AG04450 (cell line): ENCODE measurements around the gene STRA6. TPM values are rescaled to one million over a fixed set of nuclear protein-coding genes. Genes with fewer than 3 reads are reported as not detected.

Source experiments
- CTCF ChIA-PET: fragments of 300-600, 350-600 bp; formaldehyde crosslinking; extraction: SDS; loops from one replicate; lab custom pipeline; 2022; ENCODE audit warnings: antibody characterized with exemption, inconsistent platforms; lab: Charles Lee
- POLR2A ChIA-PET: fragments of 350-600 bp; formaldehyde crosslinking; extraction: SDS; loops from one replicate; lab custom pipeline; 2021; ENCODE audit warnings: antibody characterized with exemption, inconsistent platforms; lab: Yijun Ruan, JAX
- DNase-seq: peaks from one replicate; pipeline ENCODE4 v3.0.0-alpha.2; 2011; ENCODE audit warnings: low read depth, low spot score
- H3K27ac ChIP-seq: one replicate; pipeline ENCODE4 v1.5.1; 2012; ENCODE audit warnings: low read depth, low read length, control low read depth
- H3K27me3 ChIP-seq: one replicate; pipeline ENCODE4 v1.6.0; 2012; ENCODE audit warnings: low read length; ENCODE audit not compliant: control insufficient read depth, insufficient read depth
- H3K4me3 ChIP-seq: 2 replicates; pipeline ENCODE4 v1.5.1; 2011; ENCODE audit warnings: mild to moderate bottlenecking, low read depth, low read length, control low read depth
- H3K9me3 ChIP-seq: 2 replicates; pipeline ENCODE4 v1.5.1; 2012; ENCODE audit warnings: low read length; ENCODE audit not compliant: control insufficient read depth, insufficient read depth
- CTCF ChIP-seq: IDR thresholded peaks from 2 replicates; pipeline ENCODE4 v1.5.1; 2011; ENCODE audit warnings: low read depth, low read length, control low read depth, inconsistent platforms
- polyA plus RNA-seq: library from polyadenylated mRNA; depleted of rRNA; stranded (reverse); fragments of >200 nt; gene quantifications from 2 replicates; pipeline ENCODE4 v1.2.3, GENCODE V29; 2011

STRA6 gene
- polyA plus RNA-seq, 1 experiment = 0.12 TPM

- no peak overlapping the region for H3K27ac ChIP-seq
- CTCF ChIA-PET = no interaction called here
These were observed 44.4 kb downstream of the STRA6 start for GRCh38 chr15:74157868-74158827.

GRCh38 chr15:74156678-74157411 is 45.7 kb downstream of the STRA6 start:
- POLR2A ChIA-PET = no interaction called here
- TF ChIP-seq CTCF = no peak
- H3K9me3 ChIP-seq = no peaks in the 10 kb centered on the region
- H3K27me3 ChIP-seq = peaks cover 39% of the 10 kb centered on the region
- CTCF ChIA-PET = interaction anchor here (1.4 to 1.8 kb wide), 3 partner anchors 23 to 164 kb away, joined by 4 to 7 read pairs (median 4); no protein-coding TSS in a partner anchor
- no peak for DNase-seq
- H3K4me3 ChIP-seq = no peak overlapping the region
- no peak overlapping the region for H3K27ac ChIP-seq

More at GRCh38 chr15:74157868-74158827, 44.4 kb downstream of the STRA6 start:
- no peak for TF ChIP-seq CTCF
- POLR2A ChIA-PET = no interaction called here
- no peaks in the 10 kb centered on the region for H3K9me3 ChIP-seq
- no peak for DNase-seq
- H3K4me3 ChIP-seq = no peak overlapping the region
- H3K27me3 ChIP-seq = peaks cover 40% of the 10 kb centered on the region

- DNase-seq = no peak
- peaks cover 39% of the 10 kb centered on the region for H3K27me3 ChIP-seq
- CTCF ChIA-PET = interaction anchor here (1.4 to 1.8 kb wide), 3 partner anchors 22 to 165 kb away, joined by 4 to 7 read pairs (median 4); no protein-coding TSS in a partner anchor
- no peak overlapping the region for H3K27ac ChIP-seq
- TF ChIP-seq CTCF = no peak
- POLR2A ChIA-PET = no interaction called here
- H3K9me3 ChIP-seq = no peaks in the 10 kb centered on the region
- H3K4me3 ChIP-seq = no peak overlapping the region
These were observed 46.7 kb downstream of the STRA6 start for GRCh38 chr15:74155766-74156417.

- no peak for TF ChIP-seq CTCF
These were observed 55.5 kb downstream of the STRA6 start for GRCh38 chr15:74147051-74147450.

More at GRCh38 chr15:74147051-74147450, 55.5 kb downstream of the STRA6 start:
- Histone ChIP-seq H3K9me3 (no peaks in the 10 kb centered on the region), H3K27ac (no peak overlapping the region), H3K4me3 (no peak overlapping the region), H3K27me3 (peaks cover 32% of the 10 kb centered on the region)
- ChIA-PET POLR2A (no interaction called here), CTCF (interaction anchor here (1.0 kb wide), 1 partner anchor 19 kb away, joined by 3 read pairs; no protein-coding TSS in a partner anchor)
- no peak for DNase-seq
